SK-N-MC (cell line): ENCODE results near the gene ADGRF3.
"Not testable (repeated sequence)": the region's sequence is repeated elsewhere in the genome, so short reads cannot be mapped to it uniquely, and the experiment has no call there.

ENCODE experiments used
- DNase-seq: peaks from one replicate; pipeline ENCODE4 v3.0.0-alpha.2; 2011; ENCODE audit warnings: low read depth, low spot score
- H3K27ac ChIP-seq: fragments of 200-600 bp; sonication (generic); 2 replicates; pipeline ENCODE4 v1.5.1; 2016; ENCODE audit warnings: mixed run types
- H3K36me3 ChIP-seq: fragments of 200-600 bp; sonication (generic); 2 replicates; pipeline ENCODE4 v1.6.1; 2017; ENCODE audit warnings: antibody characterized with exemption, low read length, mixed read lengths; ENCODE audit not compliant: insufficient read depth
- H3K4me3 ChIP-seq: fragments of 200-600 bp; sonication (generic); 2 replicates; pipeline ENCODE4 v1.5.1; 2016
- H3K9ac ChIP-seq: fragments of 200-600 bp; sonication (generic); 2 replicates; pipeline ENCODE4 v1.8.0; 2017; ENCODE audit warnings: mixed run types, mixed read lengths; ENCODE audit not compliant: insufficient read length
- H3K9me3 ChIP-seq: fragments of 200-600 bp; sonication (generic); 2 replicates; pipeline ENCODE4 v1.6.1; 2017; ENCODE audit warnings: low read depth, mild to moderate bottlenecking, antibody characterized with exemption, low read length, moderate library complexity, mixed read lengths
- EZH2 ChIP-seq: fragments of 200-600 bp; sonication (generic); IDR thresholded peaks from one replicate; pipeline ENCODE4 v1.6.1; 2017; ENCODE audit warnings: antibody characterized with exemption
- FOXP2 ChIP-seq: optimal IDR thresholded peaks from 2 replicates; pipeline ENCODE3; 2011; ENCODE audit warnings: mild to moderate bottlenecking, moderate library complexity; ENCODE audit not compliant: insufficient read depth; ENCODE audit errors: extremely low read length, control extremely low read depth
- POLR2AphosphoS5 ChIP-seq: IDR thresholded peaks from 2 replicates; pipeline ENCODE4 v1.6.1; 2012; ENCODE audit warnings: mild to moderate bottlenecking, low read depth, low read length, borderline replicate concordance

The ADGRF3 gene

GRCh38 chr2:26336719-26337118 lies 9.9 kb downstream of the ADGRF3 start:
- Histone ChIP-seq H3K36me3 (no peaks in the 10 kb centered on the region), H3K9ac (no peak overlapping the region), H3K9me3 (no peaks in the 10 kb centered on the region), H3K4me3 (no peak overlapping the region), H3K27ac (no peak overlapping the region)
- TF ChIP-seq EZH2 (no peak), POLR2AphosphoS5 (no peak), FOXP2 (no peak)
- no peak for DNase-seq

DNA sequence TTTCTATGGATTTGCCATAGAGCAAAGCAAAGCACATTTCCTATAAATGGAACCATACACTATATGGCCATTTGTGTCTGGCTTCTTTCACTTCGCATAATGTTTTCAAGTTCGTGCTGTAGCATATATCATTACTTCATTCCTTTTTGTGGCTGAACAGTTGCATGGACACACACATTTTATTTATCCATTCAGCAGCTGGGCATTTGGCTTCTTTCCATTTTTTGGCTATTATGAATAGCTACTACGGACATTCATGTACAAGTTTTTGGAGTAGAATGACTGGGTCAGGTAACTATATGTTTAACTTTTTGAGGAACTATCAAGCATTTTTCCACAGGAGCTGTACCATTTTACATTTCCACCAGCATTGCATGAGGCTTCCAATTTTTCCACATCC lies 11.4 kb downstream of the ADGRF3 start:
- Histone ChIP-seq H3K27ac (no peak overlapping the region), H3K4me3 (no peak overlapping the region), H3K36me3 (no peaks in the 10 kb centered on the region), H3K9ac (no peak overlapping the region), H3K9me3 (no peaks in the 10 kb centered on the region)
- no peak for DNase-seq
- TF ChIP-seq FOXP2 (no peak), POLR2AphosphoS5 (no peak), EZH2 (no peak)

DNA sequence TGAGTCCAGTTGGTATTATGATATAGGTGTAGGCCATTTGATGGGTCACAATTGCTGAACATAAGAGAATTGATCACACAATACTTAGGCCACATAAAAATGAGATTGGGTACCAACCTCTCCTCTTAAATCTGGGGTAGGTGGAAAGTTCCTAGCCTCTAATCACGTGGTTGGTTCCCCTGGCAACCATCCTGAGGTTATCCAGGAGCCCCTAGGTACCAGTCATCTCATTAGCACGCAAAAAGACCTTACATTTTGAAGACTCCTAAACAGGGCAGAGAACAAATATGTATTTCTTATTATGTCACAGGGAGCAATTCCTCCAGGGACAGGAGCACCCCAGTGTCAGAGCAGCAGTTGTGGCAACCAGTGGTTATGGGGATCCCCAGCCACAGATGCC lies 13.3 kb downstream of the ADGRF3 start:
- no peak for DNase-seq
- H3K4me3 ChIP-seq = no peak overlapping the region
- H3K9me3 ChIP-seq = no peaks in the 10 kb centered on the region
- TF ChIP-seq POLR2AphosphoS5 (no peak), FOXP2 (no peak), EZH2 (no peak)
- H3K36me3 ChIP-seq = no peaks in the 10 kb centered on the region
- no peak overlapping the region for H3K9ac ChIP-seq
- H3K27ac ChIP-seq = no peak overlapping the region

GRCh38 chr2:26331321-26331720 lies 15.3 kb downstream of the ADGRF3 start:
- H3K36me3 ChIP-seq, H3K9me3 ChIP-seq, H3K9ac ChIP-seq, H3K27ac ChIP-seq, DNase-seq, H3K4me3 ChIP-seq: not testable (repeated sequence)

GRCh38 chr2:26330604-26331003 lies 16.0 kb downstream of the ADGRF3 start:
- no peak for DNase-seq
- no peak overlapping the region for H3K4me3 ChIP-seq
- TF ChIP-seq EZH2 (no peak), POLR2AphosphoS5 (no peak), FOXP2 (no peak)
- no peaks in the 10 kb centered on the region for H3K36me3 ChIP-seq
- H3K27ac ChIP-seq = no peak overlapping the region
- H3K9me3 ChIP-seq = no peaks in the 10 kb centered on the region
- H3K9ac ChIP-seq = peak overlapping the region; percentile 13

DNA sequence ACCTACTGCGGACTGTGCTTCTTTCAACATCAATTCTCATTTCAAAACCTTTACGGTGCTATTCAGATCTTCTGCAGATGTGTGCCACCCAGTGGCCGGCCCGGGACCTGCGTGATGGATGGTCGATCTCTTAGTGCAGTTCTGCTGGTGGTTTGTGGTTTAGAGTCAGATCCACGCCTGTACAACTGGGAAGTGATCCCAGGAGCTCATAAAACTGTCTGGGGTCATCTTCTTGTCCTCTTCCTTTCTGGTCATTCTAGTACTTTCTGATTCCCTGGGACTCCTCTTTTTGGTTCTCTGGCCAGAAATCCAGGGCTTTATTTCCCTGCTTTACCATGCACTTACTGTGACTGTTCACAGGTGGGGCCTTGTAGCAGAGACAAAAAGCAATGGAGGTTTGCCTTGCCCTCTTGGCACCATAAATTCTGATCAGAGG lies 16.5 kb downstream of the ADGRF3 start:
- Histone ChIP-seq H3K9me3 (no peaks in the 10 kb centered on the region), H3K27ac (no peak overlapping the region), H3K9ac (peak overlapping the region; percentile 13), H3K4me3 (no peak overlapping the region), H3K36me3 (no peaks in the 10 kb centered on the region)
- DNase-seq = no peak
- TF ChIP-seq POLR2AphosphoS5 (peak; percentile 24; the same call in 1 of the 2 replicates), EZH2 (no peak), FOXP2 (no peak)

DNA sequence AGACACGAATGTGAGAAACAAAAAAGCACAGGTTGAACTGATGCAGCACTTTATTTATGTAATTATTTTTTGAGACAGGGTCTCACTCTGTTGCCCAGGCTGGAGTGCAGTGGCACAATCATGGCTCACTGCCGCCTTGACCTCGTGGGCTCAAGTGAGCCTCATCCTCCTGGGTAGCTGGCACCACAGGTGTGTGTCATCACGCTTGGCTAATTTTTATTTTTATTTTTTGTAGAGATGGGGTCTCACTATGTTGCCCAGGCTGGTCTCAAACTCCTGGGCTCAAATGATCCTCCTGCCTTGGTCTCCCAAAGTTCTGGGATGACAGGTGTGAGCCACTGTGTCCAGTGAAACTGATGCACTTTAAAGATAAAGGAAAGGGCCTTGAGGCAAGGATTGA lies 17.5 kb downstream of the ADGRF3 start:
- not testable (repeated sequence) for H3K9me3 ChIP-seq, H3K36me3 ChIP-seq, DNase-seq, H3K4me3 ChIP-seq, H3K27ac ChIP-seq
- H3K9ac ChIP-seq = peak overlapping the region; percentile 28

GRCh38 chr2:26327291-26328272 lies 19.0 kb downstream of the ADGRF3 start:
- H3K27ac ChIP-seq = peak overlapping the region; percentile 72
- H3K9me3 ChIP-seq = no peaks in the 10 kb centered on the region
- no peak for DNase-seq
- no peaks in the 10 kb centered on the region for H3K36me3 ChIP-seq
- no peak overlapping the region for H3K4me3 ChIP-seq
- TF ChIP-seq EZH2 = no peak
- no peak for TF ChIP-seq POLR2AphosphoS5
- TF ChIP-seq FOXP2 = no peak
- H3K9ac ChIP-seq = no peak overlapping the region

DNA sequence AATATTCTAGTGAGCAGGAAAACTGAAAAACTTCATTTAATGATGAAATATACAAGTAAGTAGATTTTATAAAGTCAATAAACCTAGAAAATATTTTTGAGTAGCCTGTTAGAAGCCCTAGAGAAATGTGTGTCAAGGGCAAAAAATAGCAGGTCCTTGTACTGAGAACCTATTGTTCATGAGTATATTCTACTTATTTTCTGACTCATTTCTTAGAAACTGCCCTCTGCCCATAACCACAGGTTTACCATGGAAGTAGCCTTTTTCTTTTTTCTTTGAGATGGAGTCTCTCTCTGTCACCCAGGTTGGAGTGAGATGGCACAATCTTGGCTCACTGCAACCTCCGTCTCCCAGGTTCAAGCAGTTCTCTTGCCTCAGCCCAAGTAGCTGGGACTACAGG lies 20.1 kb downstream of the ADGRF3 start:
- TF ChIP-seq POLR2AphosphoS5 = no peak
- TF ChIP-seq FOXP2 = no peak
- TF ChIP-seq EZH2 = no peak
- no peak for DNase-seq
- Histone ChIP-seq H3K9ac (no peak overlapping the region), H3K9me3 (no peaks in the 10 kb centered on the region), H3K36me3 (no peaks in the 10 kb centered on the region), H3K27ac (peak overlapping the region; percentile 4; the same call in 1 of the 2 replicates), H3K4me3 (no peak overlapping the region)
